ENCODE data around the gene NANOG.
A peak's percentile ranks its signal among the peaks of the same experiment; 100 is the strongest.
"Not testable (repeated sequence)": the region's sequence is repeated elsewhere in the genome, so short reads cannot be mapped to it uniquely, and the experiment has no call there.

Gene NANOG

DNA sequence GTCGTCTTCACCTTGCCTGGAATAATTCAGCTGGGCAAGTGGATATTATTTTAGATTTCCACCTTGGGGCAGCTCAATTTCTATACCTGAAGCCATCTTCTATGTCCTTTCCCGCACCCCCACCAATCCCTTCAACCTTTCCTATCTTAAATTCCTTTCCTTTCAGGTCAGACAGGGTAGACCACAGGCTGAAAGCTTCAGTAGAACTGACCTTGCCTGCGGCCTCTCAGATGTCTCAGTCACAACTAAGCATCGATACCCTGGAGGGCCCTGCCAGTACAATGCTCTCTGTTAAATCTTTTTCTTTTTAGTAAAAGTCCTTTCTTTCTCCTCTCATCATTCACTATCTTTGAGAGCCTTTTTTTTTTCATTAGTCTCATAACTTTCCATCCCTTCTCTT lies 44.6 kb downstream of the NANOG start:
- TF ChIP-seq JUND (IDR thresholded peaks at IDR 0.05; ENCODE audit: low read depth), result no peak
- in situ Hi-C loops (cut with HindIII; ENCODE audit: low pct_unique_long_range_greater_than_20kb, low sequenced_read_pairs), result no loop called here
- DNase-seq (ENCODE audit: low read depth in 1 of 2, low spot score in 1 of 2), result no peak

- TF ChIP-seq JUND (IDR thresholded peaks at IDR 0.05; ENCODE audit: low read depth), result no peak
- in situ Hi-C loops (cut with HindIII; ENCODE audit: low pct_unique_long_range_greater_than_20kb, low sequenced_read_pairs), result no loop called here
- peak in 1 of 2 experiments; percentile 1 for DNase-seq (ENCODE audit: low read depth in 1 of 2, low spot score in 1 of 2)
These were observed 45.5 kb downstream of the NANOG start for GRCh38 chr12:7834701-7835100.

GRCh38 chr12:7835116-7835515 lies 45.9 kb downstream of the NANOG start:
- in situ Hi-C loops (cut with HindIII; ENCODE audit: low pct_unique_long_range_greater_than_20kb, low sequenced_read_pairs), result no loop called here
- no peak for TF ChIP-seq JUND (IDR thresholded peaks at IDR 0.05; ENCODE audit: low read depth)
- no peak for DNase-seq (ENCODE audit: low read depth in 1 of 2, low spot score in 1 of 2)

DNA sequence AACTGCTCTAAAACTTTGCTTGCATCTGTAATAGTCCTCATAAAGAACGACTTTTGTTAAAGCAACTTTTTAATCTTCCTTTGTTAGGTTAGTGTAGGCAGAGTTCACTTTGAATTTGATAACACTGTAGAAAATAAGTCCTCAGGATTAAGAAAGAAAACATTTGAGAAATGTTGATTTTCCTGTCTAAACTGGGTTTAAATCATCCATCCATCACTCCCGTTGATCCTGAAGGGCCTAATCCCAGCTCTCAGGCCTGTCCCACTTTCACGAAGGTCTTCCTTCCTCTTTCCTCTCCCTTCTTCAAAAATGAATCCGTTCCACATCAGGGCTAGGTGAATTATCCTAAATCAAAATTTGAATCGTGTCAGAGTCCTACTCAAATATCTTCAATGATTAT lies 46.6 kb downstream of the NANOG start:
- DNase-seq (ENCODE audit: low read depth in 1 of 2, low spot score in 1 of 2), result no peak
- TF ChIP-seq JUND (IDR thresholded peaks at IDR 0.05; ENCODE audit: low read depth), result no peak
- in situ Hi-C loops (cut with HindIII; ENCODE audit: low pct_unique_long_range_greater_than_20kb, low sequenced_read_pairs), result no loop called here

DNA sequence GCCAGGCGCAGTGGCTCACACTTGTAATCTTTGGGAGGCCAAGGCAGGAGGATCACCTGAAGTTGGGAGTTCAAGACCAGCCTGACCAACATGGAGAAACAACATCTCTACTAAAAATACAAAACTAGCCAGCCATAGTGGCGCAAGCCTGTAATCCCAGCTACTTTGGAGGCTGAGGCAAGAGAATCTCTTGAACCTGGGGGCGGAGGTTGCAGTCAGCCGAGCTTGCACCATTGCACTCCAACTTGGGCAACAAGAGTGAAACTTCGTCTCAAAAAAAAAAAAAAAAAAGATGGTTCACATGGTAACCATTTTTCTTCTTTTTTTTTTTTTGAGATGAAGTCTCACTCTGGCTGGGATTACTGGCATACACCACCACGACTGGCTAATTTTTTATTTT lies 48.2 kb downstream of the NANOG start:
- in situ Hi-C loops (cut with HindIII; ENCODE audit: low pct_unique_long_range_greater_than_20kb, low sequenced_read_pairs), result no loop called here
- no peak for DNase-seq (ENCODE audit: low read depth in 1 of 2, low spot score in 1 of 2)
- no peak for TF ChIP-seq JUND (IDR thresholded peaks at IDR 0.05; ENCODE audit: low read depth)

DNA sequence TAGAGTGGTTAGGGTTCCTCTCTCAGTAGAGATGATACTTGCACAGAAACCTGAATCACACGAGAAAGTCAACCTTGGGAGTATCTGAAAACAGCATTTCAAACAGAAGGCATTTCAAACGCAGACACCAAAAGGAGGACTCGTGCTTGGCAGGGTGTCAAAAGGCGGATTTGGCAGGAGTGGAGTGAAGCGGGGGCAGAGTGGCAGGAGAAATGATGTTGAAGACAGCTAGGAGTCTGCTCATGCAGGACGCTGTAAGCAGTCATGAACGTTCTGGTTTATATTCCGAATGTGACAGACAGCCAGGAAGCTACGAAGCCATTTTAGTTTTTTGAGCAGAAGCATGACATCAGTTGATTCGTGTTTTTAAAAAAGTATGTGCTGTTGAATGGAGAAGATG lies 50.0 kb downstream of the NANOG start:
- DNase-seq (ENCODE audit: low read depth in 1 of 2, low spot score in 1 of 2); in situ Hi-C loops (cut with HindIII; ENCODE audit: low pct_unique_long_range_greater_than_20kb, low sequenced_read_pairs): not testable (repeated sequence)

DNA sequence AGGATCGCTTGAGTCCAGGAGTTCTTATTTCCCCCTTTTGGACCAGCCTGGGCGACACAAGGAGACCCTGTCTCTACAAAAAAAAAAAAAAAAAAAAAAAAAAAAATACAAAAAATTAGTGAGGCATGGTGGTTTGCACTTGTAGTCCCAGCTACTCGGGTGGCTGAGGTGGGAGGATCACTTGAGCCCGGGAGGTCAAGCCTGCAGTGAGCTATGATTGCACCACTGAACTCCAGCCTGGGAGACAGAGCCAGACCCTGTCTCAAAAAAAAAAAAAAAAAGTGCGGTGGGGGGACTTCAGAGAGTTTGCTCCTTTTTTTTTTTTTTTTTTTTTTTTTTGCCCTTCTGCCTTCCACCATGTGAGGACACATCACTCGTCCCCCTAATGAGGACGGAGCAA lies 50.6 kb downstream of the NANOG start:
- in situ Hi-C loops (cut with HindIII; ENCODE audit: low pct_unique_long_range_greater_than_20kb, low sequenced_read_pairs); DNase-seq (ENCODE audit: low read depth in 1 of 2, low spot score in 1 of 2): not testable (repeated sequence)

GRCh38 chr12:7842444-7842843 lies 53.2 kb downstream of the NANOG start:
- DNase-seq (ENCODE audit: low read depth in 1 of 2, low spot score in 1 of 2); in situ Hi-C loops (cut with HindIII; ENCODE audit: low pct_unique_long_range_greater_than_20kb, low sequenced_read_pairs): not testable (repeated sequence)

DNA sequence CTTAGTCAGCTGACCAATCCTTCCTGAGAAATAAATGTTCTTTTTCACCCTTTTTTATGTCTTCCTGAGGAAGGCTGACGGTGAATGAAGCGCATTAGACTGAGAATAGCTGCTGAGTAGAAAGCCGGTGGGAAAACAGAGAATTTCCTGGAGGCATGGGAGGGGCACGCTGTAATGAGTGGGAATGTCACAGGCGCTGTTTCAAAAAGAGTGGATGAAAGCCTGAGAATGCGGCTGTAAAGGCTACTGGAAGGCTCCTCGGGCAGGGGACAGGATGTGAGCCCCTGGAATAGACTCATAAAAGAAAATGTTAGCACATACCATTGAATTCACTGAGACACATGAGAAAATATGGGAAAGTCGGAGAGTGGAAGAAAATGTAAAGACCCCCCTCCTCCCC lies 53.9 kb downstream of the NANOG start:
- in situ Hi-C loops (cut with HindIII; ENCODE audit: low pct_unique_long_range_greater_than_20kb, low sequenced_read_pairs); DNase-seq (ENCODE audit: low read depth in 1 of 2, low spot score in 1 of 2): not testable (repeated sequence)

DNA sequence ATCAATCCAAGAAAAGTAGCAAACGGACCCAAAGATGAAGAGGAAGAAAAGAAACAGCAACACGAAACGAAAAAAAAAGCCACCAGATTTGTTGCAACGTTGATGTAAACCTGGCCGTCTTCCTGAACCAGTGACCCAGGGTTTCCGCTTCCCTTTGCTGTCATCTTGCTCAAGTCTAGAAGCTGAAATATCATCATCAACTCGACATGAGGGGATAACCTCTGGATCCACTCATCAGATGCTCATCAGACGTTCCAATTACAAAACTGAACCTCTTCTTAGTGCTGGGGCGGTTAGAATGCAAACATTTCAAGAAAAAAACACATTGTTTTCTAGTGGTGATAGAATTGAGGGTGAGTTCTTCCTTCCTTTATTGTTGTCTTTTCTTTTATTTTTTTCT lies 54.4 kb downstream of the NANOG start:
- DNase-seq (ENCODE audit: low read depth in 1 of 2, low spot score in 1 of 2); in situ Hi-C loops (cut with HindIII; ENCODE audit: low pct_unique_long_range_greater_than_20kb, low sequenced_read_pairs): not testable (repeated sequence)

DNA sequence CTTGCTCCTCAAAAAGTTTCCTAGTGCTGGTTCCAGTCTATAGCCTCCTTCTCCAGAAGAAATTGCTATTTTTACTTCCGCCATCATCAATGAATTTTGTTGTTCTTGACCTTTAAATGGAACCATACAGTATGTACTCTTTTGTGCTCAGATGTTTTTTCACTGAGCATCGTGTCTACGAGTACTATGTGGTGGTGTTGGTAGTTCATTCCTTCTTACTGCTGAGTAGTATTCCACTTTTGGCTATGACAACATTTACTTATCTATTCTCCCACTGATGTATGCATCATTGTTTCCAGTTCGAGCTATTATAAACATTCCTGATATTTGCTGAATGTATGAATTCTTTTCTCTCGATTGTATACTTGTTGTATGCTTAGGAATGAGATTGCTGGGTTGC lies 54.9 kb downstream of the NANOG start:
- no peak for DNase-seq (ENCODE audit: low read depth in 1 of 2, low spot score in 1 of 2)
- TF ChIP-seq JUND (IDR thresholded peaks at IDR 0.05; ENCODE audit: low read depth), result no peak
- in situ Hi-C loops (cut with HindIII; ENCODE audit: low pct_unique_long_range_greater_than_20kb, low sequenced_read_pairs), result no loop called here

DNA sequence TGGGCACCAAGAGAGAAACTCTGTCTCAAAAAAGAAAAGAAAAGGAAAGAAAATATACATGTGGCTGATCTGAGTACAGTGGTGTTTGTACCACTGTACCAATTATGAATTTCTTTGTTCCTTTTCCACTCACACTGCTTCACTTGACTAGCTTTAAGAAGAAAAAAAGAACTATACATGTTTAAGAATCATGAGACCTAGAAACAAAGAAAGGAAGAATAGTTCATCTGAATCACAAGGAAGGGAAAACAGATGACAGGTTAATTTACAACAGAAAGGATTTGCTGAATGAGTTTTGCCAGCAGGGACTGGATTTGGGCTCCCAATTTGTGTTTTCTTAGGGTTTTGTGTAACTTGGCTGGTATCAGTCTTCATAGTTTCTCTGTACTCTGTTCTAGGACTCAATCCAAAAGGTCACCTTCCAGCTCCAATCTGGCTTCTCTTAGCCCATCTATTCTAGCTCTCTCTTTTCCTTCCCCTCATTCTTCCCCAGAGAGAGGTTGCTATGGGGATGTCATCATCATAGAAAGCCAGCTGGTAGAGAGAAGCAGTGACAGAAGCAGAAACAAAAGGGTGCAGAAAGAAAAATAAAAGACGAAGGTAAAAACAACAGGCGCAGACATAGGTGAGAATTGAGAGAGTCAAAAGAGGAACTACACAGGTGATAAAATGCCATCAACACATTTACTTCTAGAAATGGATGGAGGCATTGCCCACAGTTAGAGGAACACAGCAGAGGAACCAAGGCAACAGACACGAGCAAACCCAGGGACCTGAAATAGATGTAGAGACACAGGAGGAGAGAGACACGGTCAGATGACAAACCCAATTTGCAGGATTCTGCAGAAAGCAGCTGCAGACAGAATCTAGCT lies 58.3 kb downstream of the NANOG start:
- in situ Hi-C loops (cut with HindIII; ENCODE audit: low pct_unique_long_range_greater_than_20kb, low sequenced_read_pairs); DNase-seq (ENCODE audit: low read depth in 1 of 2, low spot score in 1 of 2): not testable (repeated sequence)

DNA sequence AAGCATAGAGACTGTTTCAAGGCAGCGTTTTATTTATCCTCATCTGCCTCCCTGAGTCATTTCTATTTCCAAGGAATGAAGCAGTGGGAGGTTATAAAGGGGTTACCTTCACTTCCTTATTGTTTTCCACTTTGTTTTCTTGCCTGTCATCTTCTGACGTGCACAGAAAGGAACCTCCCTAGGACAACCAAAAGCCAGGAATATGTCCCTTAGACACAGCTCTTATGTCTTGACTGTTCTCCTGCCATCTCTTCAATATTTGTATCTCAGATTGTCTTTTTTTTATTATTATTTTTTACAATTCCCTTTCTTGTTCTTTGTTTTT lies 58.9 kb downstream of the NANOG start:
- DNase-seq (ENCODE audit: low read depth in 1 of 2, low spot score in 1 of 2); in situ Hi-C loops (cut with HindIII; ENCODE audit: low pct_unique_long_range_greater_than_20kb, low sequenced_read_pairs): not testable (repeated sequence)
